Epithelial cell of proximal tubule (primary cell): ENCODE data around the gene SH2D3C. TPM values are rescaled to one million over a fixed set of nuclear protein-coding genes. Genes with fewer than 3 reads are reported as not detected.

Experiments used
- DNase-seq: peaks from one replicate; pipeline ENCODE4 v3.0.0-alpha.2; 2011; ENCODE audit warnings: low read depth
- H3K4me3 ChIP-seq: 2 replicates; pipeline ENCODE4 v1.5.1; 2011; ENCODE audit warnings: low read depth, mild to moderate bottlenecking, low read length
- CTCF ChIP-seq: conservative IDR thresholded peaks from 2 replicates; pipeline ENCODE4 v1.5.1; 2012; ENCODE audit warnings: low read depth, mild to moderate bottlenecking, low read length
- total RNA-seq: library from RNA; depleted of rRNA; stranded (reverse); fragments of >200 nt; gene quantifications from 2 replicates; pipeline ENCODE4 v1.2.3, GENCODE V29; 2015

The SH2D3C gene
- total RNA-seq, 1 donor from 2014 or later, result not detected

GRCh38 chr9:127817881-127818434 lies 39.5 kb upstream of the SH2D3C start:
- no peak for TF ChIP-seq CTCF
- no peak overlapping the region for H3K4me3 ChIP-seq
- no peak for DNase-seq

GRCh38 chr9:127816728-127817127 lies 38.3 kb upstream of the SH2D3C start:
- no peak overlapping the region for H3K4me3 ChIP-seq
- no peak for DNase-seq
- no peak for TF ChIP-seq CTCF

- no peak overlapping the region for H3K4me3 ChIP-seq
- DNase-seq, result no peak
- TF ChIP-seq CTCF, result no peak
Observed at GRCh38 chr9:127816362-127816725, 37.9 kb upstream of the SH2D3C start.

- DNase-seq, result no peak
- no peak overlapping the region for H3K4me3 ChIP-seq
- TF ChIP-seq CTCF, result no peak
Observed at GRCh38 chr9:127815512-127816361, 37.3 kb upstream of the SH2D3C start.

GRCh38 chr9:127814619-127815511 lies 36.4 kb upstream of the SH2D3C start:
- no peak overlapping the region for H3K4me3 ChIP-seq
- TF ChIP-seq CTCF, result no peak
- DNase-seq, result no peak

GRCh38 chr9:127813686-127814226 lies 35.3 kb upstream of the SH2D3C start:
- H3K4me3 ChIP-seq, result no peak overlapping the region
- no peak for TF ChIP-seq CTCF
- DNase-seq, result no peak
